Stimulated activated CD4-positive, alpha-beta T cell treated with anti-CD3 and anti-CD28 coated beads, Interleukin-15, amount 100 ng/mL, for 24 hours (primary cell): ENCODE data around the gene LDHD.
A peak's percentile ranks its signal among the peaks of the same experiment; 100 is the strongest.

Source experiments
- DNase-seq: peaks from one replicate; pipeline ENCODE4 v3.0.0-alpha.2; 2020

Gene LDHD

DNA sequence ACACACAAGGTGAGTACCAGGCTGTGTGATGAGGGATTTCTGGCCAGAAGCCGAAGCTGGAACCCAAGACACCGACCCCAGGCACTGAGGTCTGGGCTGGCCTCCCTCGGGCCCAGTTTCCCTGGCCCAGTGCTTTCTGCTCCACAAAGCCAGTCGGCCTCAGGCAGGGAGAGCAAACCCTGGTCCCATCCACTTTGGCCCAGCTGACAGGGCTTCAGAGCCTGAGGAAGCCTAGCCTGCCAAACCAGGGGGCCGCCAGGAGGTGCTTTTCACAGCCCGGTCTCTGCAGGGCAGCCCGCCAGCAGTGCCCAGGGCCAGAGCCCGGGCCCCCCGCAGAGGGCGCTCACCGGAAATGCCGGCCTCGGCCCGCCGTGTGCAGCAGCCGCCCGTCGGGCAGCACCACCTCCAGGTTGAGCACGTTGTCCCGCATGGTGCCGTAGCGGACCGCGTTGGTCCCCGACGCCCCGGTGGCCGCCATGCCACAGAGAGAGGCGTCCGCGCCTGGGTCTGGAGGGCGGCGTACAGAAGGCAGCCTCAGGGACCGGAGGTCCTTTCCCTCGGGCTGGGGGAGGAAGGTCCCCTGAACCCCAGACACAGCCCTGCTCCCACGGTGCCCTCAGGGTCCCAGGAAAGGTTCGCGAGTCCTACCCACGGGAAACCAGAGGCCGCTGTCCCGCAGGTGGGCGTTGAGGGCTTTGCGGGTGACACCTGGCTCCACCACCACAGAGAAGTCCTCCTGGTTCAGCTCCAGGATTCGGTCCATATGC, 2.2 kb downstream of the LDHD start:
- no peak for DNase-seq

DNA sequence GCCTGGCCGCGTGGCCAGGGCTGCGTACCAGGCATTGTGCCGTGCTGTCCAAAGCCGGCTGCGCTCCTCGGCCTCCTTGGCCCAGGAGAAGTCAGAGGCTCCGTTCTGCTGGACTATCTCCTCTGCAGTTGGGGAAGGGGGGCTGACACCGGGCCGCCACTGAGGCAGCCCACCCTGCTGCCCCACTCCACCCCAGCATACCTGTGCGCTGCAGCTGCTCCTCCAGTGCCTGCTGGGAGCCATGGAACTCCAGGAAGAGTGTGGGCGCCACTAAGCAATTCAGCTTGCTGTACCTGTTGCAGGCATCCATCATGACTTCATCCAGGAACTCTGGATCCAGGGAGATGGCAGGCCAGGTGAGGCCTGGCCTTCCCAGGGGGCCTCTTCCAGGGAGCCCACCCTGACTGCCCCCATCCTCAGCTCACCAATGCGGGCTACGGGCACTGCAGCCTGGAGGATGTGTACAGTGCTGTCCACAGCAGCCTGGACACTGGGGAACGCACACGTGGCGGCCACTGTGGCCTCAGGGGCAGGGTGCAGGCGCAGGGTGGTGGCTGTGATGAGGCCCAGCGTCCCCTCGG, 2.9 kb downstream of the LDHD start:
- no peak for DNase-seq

GRCh38 chr16:75112734-75113491, 3.7 kb downstream of the LDHD start:
- no peak for DNase-seq

DNA sequence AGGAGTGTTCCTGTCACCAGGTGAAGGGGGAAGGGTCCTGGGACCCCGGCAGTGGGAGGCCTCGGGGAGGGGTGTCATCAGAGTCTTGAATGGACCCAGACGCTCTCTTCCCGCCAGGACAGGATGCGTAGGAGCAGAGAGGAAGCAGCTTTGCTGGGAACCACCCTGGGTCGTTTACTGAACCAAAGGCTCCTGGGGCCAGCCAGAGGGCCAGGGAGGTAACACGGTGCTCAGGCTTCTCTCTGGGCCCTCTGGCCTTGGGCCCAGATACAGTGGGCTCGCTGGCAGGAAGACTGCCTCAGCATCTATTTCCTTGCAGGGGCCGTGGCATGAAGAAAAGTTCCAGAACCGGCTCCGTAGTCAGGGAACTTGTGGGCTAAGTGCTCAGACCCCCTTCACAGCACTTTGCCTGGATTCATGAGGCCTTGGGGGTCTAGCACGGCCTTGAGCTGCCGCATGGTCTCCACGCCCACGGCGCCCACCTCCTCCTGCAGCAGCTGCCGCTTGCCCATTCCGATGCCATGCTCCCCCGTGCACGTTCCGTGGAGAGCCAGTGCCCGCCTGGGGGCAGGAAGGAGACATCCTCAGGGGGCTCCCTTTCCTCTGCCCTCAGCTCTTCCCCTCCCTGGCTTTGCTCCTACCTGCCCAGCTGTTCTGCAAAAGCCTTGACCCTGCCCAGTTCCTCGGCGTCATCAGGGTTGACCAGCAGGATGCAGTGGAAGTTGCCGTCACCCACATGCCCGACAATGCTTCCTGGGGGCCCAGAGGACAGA, 4.4 kb downstream of the LDHD start:
- no peak for DNase-seq

- no peak for DNase-seq
Measured at GRCh38 chr16:75111514-75111940, 5.1 kb downstream of the LDHD start.

DNA sequence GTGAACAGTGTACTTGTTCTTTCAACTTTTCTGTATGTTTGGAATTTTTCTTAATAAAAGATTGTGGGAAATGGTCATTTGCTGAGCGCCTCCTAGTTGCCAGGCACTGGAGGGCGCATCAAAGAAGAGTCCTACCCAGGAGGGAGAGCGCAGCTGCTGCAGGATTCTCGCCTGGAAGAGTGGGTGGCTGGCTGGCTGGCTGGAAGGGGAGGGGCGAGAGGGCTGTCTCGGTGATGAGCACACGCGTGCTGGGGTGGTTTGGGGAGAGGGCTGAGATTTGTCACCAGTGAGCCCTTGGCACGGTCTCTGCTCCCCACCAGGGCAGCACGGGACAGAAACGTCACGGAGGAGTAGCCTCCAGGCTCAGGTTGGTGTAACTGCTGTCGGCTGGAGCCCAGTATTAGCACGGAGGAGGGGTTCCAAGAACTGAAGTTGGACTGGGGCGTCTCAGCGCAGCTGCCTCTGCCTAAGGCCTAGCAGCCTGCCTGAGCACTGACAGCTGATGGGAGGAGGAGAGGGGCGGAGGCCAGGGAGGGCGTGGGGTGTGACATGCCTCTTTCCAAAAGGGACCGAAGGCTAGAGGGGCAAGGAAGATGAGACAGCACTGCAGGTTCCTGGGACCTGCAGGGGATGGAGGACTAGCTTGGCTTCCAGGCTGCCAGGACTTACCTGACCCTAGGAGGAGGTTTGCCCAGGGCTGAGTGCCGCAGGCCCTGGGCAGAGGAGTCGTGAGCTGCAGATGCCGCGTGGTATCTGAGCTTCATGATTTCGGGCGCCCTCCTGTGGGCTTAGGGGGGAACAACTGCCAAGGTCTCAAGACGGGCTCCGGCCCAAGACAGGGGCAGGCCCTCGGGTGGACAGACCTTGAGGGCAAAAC, 5.7 kb downstream of the LDHD start:
- peak; percentile 87 for DNase-seq

DNA sequence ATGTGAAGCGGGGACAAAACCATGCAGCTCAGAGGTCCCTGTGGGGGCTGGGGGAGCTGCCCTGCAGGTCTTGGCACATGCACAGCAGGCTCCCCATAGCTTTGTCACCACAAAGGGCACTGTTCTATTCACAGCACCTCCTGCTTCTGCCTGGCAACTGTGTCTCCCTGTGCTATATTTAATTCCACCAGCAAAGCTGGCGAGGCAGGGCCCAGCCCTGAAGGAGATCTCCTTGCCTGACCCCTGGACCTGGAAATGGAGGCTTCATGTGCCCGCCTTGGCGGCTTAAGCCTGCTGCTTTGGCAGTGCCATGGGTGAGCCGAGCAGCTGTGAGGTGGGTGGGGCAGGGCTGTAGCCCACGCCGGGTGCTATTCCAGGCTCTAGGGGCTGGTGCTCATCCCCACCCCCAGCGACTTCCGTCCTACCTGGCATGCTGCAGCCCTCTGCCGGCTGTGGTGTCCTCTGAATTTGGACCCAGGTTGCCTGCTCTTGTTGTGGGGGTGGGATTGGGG, 6.8 kb downstream of the LDHD start:
- DNase-seq = peak; percentile 32

- peak; percentile 90 for DNase-seq
Measured at GRCh38 chr16:75108792-75109731, 7.5 kb downstream of the LDHD start.

- no peak for DNase-seq
Measured at GRCh38 chr16:75107505-75107904, 9.1 kb downstream of the LDHD start.

- DNase-seq = no peak
Measured at GRCh38 chr16:75106351-75107274, 10.0 kb downstream of the LDHD start.

DNA sequence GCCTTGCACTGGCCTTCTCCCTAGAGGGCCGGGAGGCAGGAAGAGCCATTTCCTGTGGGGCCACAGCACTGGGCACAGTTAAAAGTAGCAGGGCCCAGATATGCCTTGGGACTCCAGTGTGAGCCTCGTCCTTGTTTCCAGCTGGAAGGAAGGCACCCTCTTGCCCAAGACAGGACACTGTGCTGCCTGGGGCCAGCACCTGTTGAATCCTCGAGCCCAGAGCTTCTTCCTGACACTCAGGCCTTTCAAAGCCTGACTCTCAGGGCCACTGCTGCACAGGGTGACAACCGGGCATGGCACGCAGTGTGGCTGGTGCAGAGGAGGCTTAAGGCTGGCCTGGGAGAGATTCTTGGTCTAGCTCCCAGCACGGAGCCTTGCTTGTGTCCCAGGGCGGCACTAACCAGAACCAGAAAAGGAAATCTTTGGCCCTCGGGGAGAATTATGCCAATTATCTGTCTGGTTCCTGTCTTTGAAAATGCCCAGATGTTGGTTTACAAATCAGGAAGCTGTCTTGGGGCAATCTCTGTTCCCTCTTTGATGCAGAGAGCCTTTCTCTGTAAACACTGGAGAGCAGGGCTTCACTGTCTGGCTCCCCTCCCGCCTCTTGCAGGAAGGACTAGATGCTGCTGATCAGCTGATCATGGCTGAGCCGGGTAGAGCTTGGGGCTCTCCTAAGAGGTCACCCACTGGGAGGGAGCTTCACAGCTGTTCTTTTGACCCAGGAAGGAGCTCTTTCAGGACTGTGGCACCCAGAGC, 11.1 kb downstream of the LDHD start:
- DNase-seq = no peak

GRCh38 chr16:75104836-75105235, 11.7 kb downstream of the LDHD start:
- no peak for DNase-seq

GRCh38 chr16:75103994-75104393, 12.6 kb downstream of the LDHD start:
- DNase-seq = no peak

DNA sequence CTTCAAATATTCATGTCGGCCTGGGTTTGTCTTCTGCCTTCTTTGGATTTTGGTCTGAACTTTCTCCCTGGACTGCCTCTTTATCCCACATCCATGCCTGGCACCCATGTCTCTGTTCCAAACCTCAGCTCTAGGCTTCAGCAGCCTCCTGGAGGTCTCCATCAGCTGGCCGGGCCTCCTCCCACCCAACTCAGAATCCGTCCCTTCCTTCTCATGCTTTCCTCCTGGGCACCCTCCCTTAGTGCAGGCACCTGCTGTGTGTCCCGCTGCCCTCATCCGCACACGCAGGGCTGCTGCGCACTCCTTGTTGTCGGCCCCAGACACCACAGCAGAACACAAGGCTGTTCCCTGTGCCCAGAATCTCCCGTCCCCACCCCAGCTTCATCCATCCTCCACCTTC, 14.0 kb downstream of the LDHD start:
- DNase-seq = no peak

GRCh38 chr16:75101635-75102034, 14.9 kb downstream of the LDHD start:
- no peak for DNase-seq

- DNase-seq = no peak
Measured at GRCh38 chr16:75100603-75100990, 16.0 kb downstream of the LDHD start.

DNA sequence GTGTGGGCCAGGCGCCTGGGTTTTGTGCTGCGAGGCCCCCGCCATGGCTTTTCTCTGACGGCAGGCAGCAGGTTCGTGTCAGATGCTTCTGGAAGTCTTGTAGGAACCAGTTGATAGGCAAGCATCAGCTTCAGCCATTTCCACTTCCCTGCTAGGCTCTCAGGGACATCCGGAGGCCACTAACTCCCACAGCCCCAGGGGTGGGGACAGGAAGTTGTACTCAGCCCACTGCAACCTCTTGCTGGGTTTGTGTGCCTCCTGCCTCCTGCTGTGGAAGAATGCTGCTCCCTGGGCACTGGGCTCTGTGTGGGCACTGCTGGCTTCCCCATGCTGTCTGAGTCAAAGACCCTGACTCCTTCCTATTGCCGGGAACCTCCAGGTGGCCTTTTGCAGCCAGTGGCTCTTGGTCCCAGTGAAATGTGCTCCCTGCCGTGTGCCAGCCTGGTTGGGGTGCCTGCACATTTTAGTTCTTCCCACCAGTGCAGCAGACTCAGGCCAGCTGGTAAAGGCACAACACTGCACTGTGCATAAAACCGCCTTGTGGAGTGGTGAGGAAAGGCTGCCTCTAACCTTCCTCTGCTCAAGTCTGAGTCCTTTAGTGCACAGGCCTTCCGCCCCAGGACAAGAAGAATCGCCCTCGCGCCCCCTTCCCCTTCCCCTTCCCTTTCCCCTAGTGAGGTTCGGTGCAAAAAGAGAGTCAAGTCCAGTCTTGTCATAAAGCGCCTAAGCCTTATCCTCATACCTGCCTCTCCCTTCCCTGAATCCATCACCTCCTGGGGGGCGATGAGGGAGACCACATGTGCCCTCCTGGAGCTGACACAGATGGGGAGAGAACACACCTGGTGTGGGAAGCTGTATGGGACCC, 16.6 kb downstream of the LDHD start:
- DNase-seq = peak; percentile 65
